ENCODE data around the gene AMOTL2. TPM values are rescaled to one million over a fixed set of nuclear protein-coding genes. Genes with fewer than 3 reads are reported as not detected.

The AMOTL2 gene
- polyA plus RNA-seq, 1 of the 3 experiments (the other 2 are of a cell fraction): 185 TPM

DNA sequence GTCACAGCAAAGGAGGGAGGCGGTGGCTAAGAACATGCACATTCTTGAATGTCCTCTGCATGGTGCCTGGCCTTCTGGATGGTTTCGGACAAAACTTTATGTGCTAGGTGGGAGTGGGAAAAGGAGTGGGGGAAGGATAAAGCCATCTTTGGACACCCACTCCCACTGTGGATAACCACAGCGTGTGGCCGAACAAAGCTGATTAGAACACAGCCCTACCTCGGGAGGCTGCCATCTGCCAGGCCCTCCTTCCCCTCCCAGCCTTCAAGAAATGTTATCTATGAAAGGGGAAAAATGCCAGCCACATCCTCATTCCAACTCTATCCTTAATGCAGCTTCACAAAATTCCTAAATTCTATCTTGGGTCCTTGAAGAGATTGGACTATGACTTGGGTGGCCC, 18.8 kb downstream of the AMOTL2 start:
- Histone ChIP-seq H3K9ac (no peak overlapping the region), H3K4me2 (no peak overlapping the region), H2AFZ (ENCODE audit: low read depth) (no peak overlapping the region), H3K36me3 (replicated peaks in 1 of 2; ENCODE audit: control insufficient read depth in 1 of 2, insufficient read depth in 2 of 2, low read length in 1 of 2) (peaks cover 55 to 60% of the 10 kb centered on the region in 2 experiments), H3K27ac (ENCODE audit: low read depth in 2 of 2, low read length in 1 of 2) (peak overlapping the region; percentile 89 to 99; a peak in 3 of 4 replicates), H3K79me2 (ENCODE audit: insufficient read depth) (peaks cover 30% of the 10 kb centered on the region), H3K4me1 (ENCODE audit: control insufficient read depth in 1 of 2, insufficient read depth in 2 of 2, low read depth in 1 of 2, low read length in 1 of 2) (peaks cover 10 to 43% of the 10 kb centered on the region in 2 experiments; a peak in 3 of 4 replicates), H3K9me3 (no peaks in the 10 kb centered on the region), H3K27me3 (ENCODE audit: insufficient read depth) (no peaks in the 10 kb centered on the region), H3F3A (replicated peaks; ENCODE audit: insufficient read depth) (peaks cover 76% of the 10 kb centered on the region), H3K9me2 (no peaks in the 10 kb centered on the region), H4K20me1 (ENCODE audit: insufficient read depth) (peaks cover 12% of the 10 kb centered on the region), H3K4me3 (ENCODE audit: low read depth in 2 of 2, low read length in 1 of 2) (no peak overlapping the region)
- CTCF ChIA-PET: interaction anchor here (1.0 to 1.9 kb wide), 5 partner anchors 21 to 130 kb away, joined by 3 to 6 read pairs (median 4); no protein-coding TSS in a partner anchor
- 91% methylated on average over 5 of the region's 5 CpGs for WGBS (ENCODE audit: low lambda C conversion rate)
- POLR2A ChIA-PET: no interaction called here
- TF ChIP-seq JUND (IDR thresholded peaks at IDR 0.05): no peak
- no peak for TF ChIP-seq MEF2A (IDR thresholded peaks at IDR 0.05; ENCODE audit: borderline replicate concordance, low read depth)
- TF ChIP-seq FOXJ3 (CRISPR knock-in tag; IDR thresholded peaks at IDR 0.05): no peak
- TF ChIP-seq, protein P1, sequence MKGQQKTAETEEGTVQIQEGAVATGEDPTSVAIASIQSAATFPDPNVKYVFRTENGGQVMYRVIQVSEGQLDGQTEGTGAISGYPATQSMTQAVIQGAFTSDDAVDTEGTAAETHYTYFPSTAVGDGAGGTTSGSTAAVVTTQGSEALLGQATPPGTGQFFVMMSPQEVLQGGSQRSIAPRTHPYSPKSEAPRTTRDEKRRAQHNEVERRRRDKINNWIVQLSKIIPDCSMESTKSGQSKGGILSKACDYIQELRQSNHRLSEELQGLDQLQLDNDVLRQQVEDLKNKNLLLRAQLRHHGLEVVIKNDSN (IDR thresholded peaks at IDR 0.05; ENCODE audit: borderline replicate concordance, low read depth): no peak
- TF ChIP-seq EP300 (IDR thresholded peaks at IDR 0.05; ENCODE audit: borderline replicate concordance in 1 of 2, low read depth in 1 of 2, low read length in 1 of 2): no peak
- no peak for TF ChIP-seq TAF1 (IDR thresholded peaks at IDR 0.05; ENCODE audit: borderline replicate concordance, low read depth, low read length)
- TF ChIP-seq GATA2 (CRISPR knock-in tag; IDR thresholded peaks at IDR 0.05): no peak
- no peak for TF ChIP-seq NRF1 (IDR thresholded peaks at IDR 0.05; ENCODE audit: low read depth, low read length)
- TF ChIP-seq POLR2AphosphoS5 (IDR thresholded peaks at IDR 0.05; ENCODE audit: low read depth, low read length): no peak
- TF ChIP-seq YY1 (IDR thresholded peaks at IDR 0.05; ENCODE audit: low read depth): no peak
- TF ChIP-seq SMC3 (IDR thresholded peaks at IDR 0.05; ENCODE audit: low read depth, low read length): no peak
- no peak for TF ChIP-seq CHD2 (IDR thresholded peaks at IDR 0.05; ENCODE audit: low read length, partially characterized antibody)
- no peak for DNase-seq

- Histone ChIP-seq H3K9me2 (no peaks in the 10 kb centered on the region), H3K27ac (ENCODE audit: low read depth in 2 of 2, low read length in 1 of 2) (peak overlapping the region in 1 of 2 experiments; percentile 99; a peak in 3 of 4 replicates), H3K27me3 (ENCODE audit: insufficient read depth) (no peaks in the 10 kb centered on the region), H4K20me1 (ENCODE audit: insufficient read depth) (peaks cover 12% of the 10 kb centered on the region), H3K4me3 (ENCODE audit: low read depth in 2 of 2, low read length in 1 of 2) (no peak overlapping the region), H3K36me3 (replicated peaks in 1 of 2; ENCODE audit: control insufficient read depth in 1 of 2, insufficient read depth in 2 of 2, low read length in 1 of 2) (peaks cover 48 to 53% of the 10 kb centered on the region in 2 experiments), H3K9ac (no peak overlapping the region), H2AFZ (ENCODE audit: low read depth) (no peak overlapping the region), H3F3A (replicated peaks; ENCODE audit: insufficient read depth) (peaks cover 69% of the 10 kb centered on the region), H3K4me2 (no peak overlapping the region), H3K9me3 (no peaks in the 10 kb centered on the region), H3K4me1 (ENCODE audit: control insufficient read depth in 1 of 2, insufficient read depth in 2 of 2, low read depth in 1 of 2, low read length in 1 of 2) (peaks cover 10 to 37% of the 10 kb centered on the region in 2 experiments; a peak in 3 of 4 replicates), H3K79me2 (ENCODE audit: insufficient read depth) (peaks cover 30% of the 10 kb centered on the region)
- ChIA-PET CTCF (interaction anchor here (1.0 to 1.9 kb wide), 4 partner anchors 20 to 119 kb away, joined by 3 to 6 read pairs (median 4); no protein-coding TSS in a partner anchor), POLR2A (no interaction called here)
- TF ChIP-seq FOXM1 (IDR thresholded peaks at IDR 0.05; ENCODE audit: low read depth) (no peak), JUND (IDR thresholded peaks at IDR 0.05) (no peak), SMC3 (IDR thresholded peaks at IDR 0.05; ENCODE audit: low read depth, low read length) (no peak), POLR2AphosphoS5 (IDR thresholded peaks at IDR 0.05; ENCODE audit: low read depth, low read length) (peak; percentile 14; the same call in 1 of the 2 replicates)
- no peak for DNase-seq
- 95% methylated on average over 7 of the region's 7 CpGs for WGBS (ENCODE audit: low lambda C conversion rate)
Observed at GRCh38 chr3:134354612-134355251, 19.5 kb downstream of the AMOTL2 start.

Data from SK-N-SH (cell line).